HEK293 (cell line): ENCODE measurements around the gene LILRB3.

ENCODE experiments used
- CTCF ChIA-PET: fragments of 350-600 bp; formaldehyde crosslinking; extraction: SDS; loops from one replicate; lab custom pipeline; 2021; ENCODE audit warnings: antibody characterized with exemption; lab: Yijun Ruan, JAX
- POLR2A ChIA-PET: fragments of 300-600 bp; formaldehyde crosslinking; extraction: SDS; loops from one replicate; lab custom pipeline; 2020; ENCODE audit warnings: antibody characterized with exemption, inconsistent platforms; lab: Yijun Ruan, JAX
- H3K27ac ChIP-seq: fragments of 200-500 bp; sonication (Bioruptor generic); 2 replicates; pipeline ENCODE4 v1.5.1; 2014; ENCODE audit warnings: low read depth, low read length, control low read depth, inconsistent platforms; ENCODE audit errors: extremely low read depth
- H3K36me3 ChIP-seq, 2 experiments: fragments of 200-500 bp in 1 of 2; sonication (Bioruptor generic) in 1 of 2; 1 replicate in 1 of 2; 2 replicates in 1 of 2; pipeline ENCODE4 v1.5.1; 2014 to 2017; ENCODE audit warnings: inconsistent platforms in 2 of 2, low read length in 2 of 2; ENCODE audit not compliant: control insufficient read depth in 2 of 2, insufficient read depth in 1 of 2
- H3K4me1 ChIP-seq: fragments of 200-500 bp; sonication (Bioruptor generic); 2 replicates; pipeline ENCODE4 v1.5.1; 2014; ENCODE audit warnings: mild to moderate bottlenecking, low read length, inconsistent platforms; ENCODE audit not compliant: control insufficient read depth, insufficient read depth
- H3K4me3 ChIP-seq: 2 replicates; pipeline ENCODE4 v1.5.1; 2011; ENCODE audit warnings: low read depth, mild to moderate bottlenecking, control low read depth, low read length, moderate library complexity
- H3K9me3 ChIP-seq: fragments of 200-500 bp; sonication (Bioruptor generic); 2 replicates; pipeline ENCODE4 v1.5.1; 2014; ENCODE audit warnings: low read depth, low read length, inconsistent platforms; ENCODE audit not compliant: control insufficient read depth, insufficient read depth
- AEBP2 ChIP-seq: fragments of 450-650 bp; formaldehyde crosslinking; IDR thresholded peaks from 2 replicates; pipeline ENCODE4 v1.5.1; 2016; ENCODE audit warnings: missing biosample characterization, missing genetic modification characterization, borderline replicate concordance
- BCL11A ChIP-seq: fragments of 450-650 bp; formaldehyde crosslinking; IDR thresholded peaks from 2 replicates; pipeline ENCODE4 v1.5.1; 2016; ENCODE audit warnings: low read depth, missing biosample characterization, missing genetic modification characterization
- MEIS1 ChIP-seq: sonication (generic); formaldehyde crosslinking; IDR thresholded peaks from 2 replicates; pipeline ENCODE4 v1.8.1; 2022; ENCODE audit warnings: missing genetic modification reagents, mild to moderate bottlenecking, borderline replicate concordance
- RBAK ChIP-seq: fragments of 450-650 bp; formaldehyde crosslinking; IDR thresholded peaks from 2 replicates; pipeline ENCODE4 v1.5.1; 2016; ENCODE audit warnings: missing biosample characterization, missing genetic modification characterization
- ZBTB7A ChIP-seq: fragments of 450-650 bp; formaldehyde crosslinking; IDR thresholded peaks from 2 replicates; pipeline ENCODE4 v1.5.1; 2016; ENCODE audit warnings: low read depth, missing biosample characterization, missing genetic modification characterization
- ZFP37 ChIP-seq: fragments of 450-650 bp; formaldehyde crosslinking; IDR thresholded peaks from 2 replicates; pipeline ENCODE4 v1.5.1; 2016; ENCODE audit warnings: missing biosample characterization, missing genetic modification characterization
- ZNF138 ChIP-seq: fragments of 450-650 bp; formaldehyde crosslinking; IDR thresholded peaks from 2 replicates; pipeline ENCODE4 v1.5.1; 2016; ENCODE audit warnings: missing biosample characterization, missing genetic modification characterization, borderline replicate concordance
- ZNF211 ChIP-seq: fragments of 450-650 bp; formaldehyde crosslinking; IDR thresholded peaks from 2 replicates; pipeline ENCODE4 v1.5.1; 2016; ENCODE audit warnings: low read depth, missing biosample characterization, missing genetic modification characterization
- ZNF221 ChIP-seq: fragments of 450-650 bp; formaldehyde crosslinking; IDR thresholded peaks from 2 replicates; pipeline ENCODE4 v1.5.1; 2017; ENCODE audit warnings: missing biosample characterization, missing genetic modification characterization, borderline replicate concordance
- ZNF280C ChIP-seq: fragments of 450-650 bp; formaldehyde crosslinking; IDR thresholded peaks from 2 replicates; pipeline ENCODE4 v1.5.1; 2016; ENCODE audit warnings: missing biosample characterization, missing genetic modification characterization
- ZNF335 ChIP-seq: fragments of 450-650 bp; formaldehyde crosslinking; conservative IDR thresholded peaks from 2 replicates; pipeline ENCODE4 v1.5.1; 2016; ENCODE audit warnings: missing biosample characterization, missing genetic modification characterization
- ZNF521 ChIP-seq: fragments of 450-650 bp; formaldehyde crosslinking; IDR thresholded peaks from 2 replicates; pipeline ENCODE4 v1.5.1; 2017; ENCODE audit warnings: missing biosample characterization, mild to moderate bottlenecking, missing genetic modification characterization
- ZNF561 ChIP-seq: fragments of 450-650 bp; IDR thresholded peaks from 2 replicates; pipeline ENCODE4 v1.5.1; 2018; ENCODE audit warnings: missing biosample characterization, missing genetic modification characterization, borderline replicate concordance
- ZNF571 ChIP-seq: fragments of 450-650 bp; formaldehyde crosslinking; IDR thresholded peaks from 2 replicates; pipeline ENCODE4 v1.5.0; 2017; ENCODE audit warnings: missing biosample characterization, missing genetic modification characterization
- ZNF621 ChIP-seq: fragments of 450-650 bp; formaldehyde crosslinking; IDR thresholded peaks from 2 replicates; pipeline ENCODE4 v1.5.1; 2017; ENCODE audit warnings: missing biosample characterization, missing genetic modification characterization
- ZNF639 ChIP-seq: fragments of 450-650 bp; formaldehyde crosslinking; IDR thresholded peaks from 2 replicates; pipeline ENCODE4 v1.5.1; 2016; ENCODE audit warnings: missing biosample characterization, missing genetic modification characterization
- ZNF747 ChIP-seq: fragments of 450-650 bp; formaldehyde crosslinking; IDR thresholded peaks from 2 replicates; pipeline ENCODE4 v1.5.1; 2016; ENCODE audit warnings: missing biosample characterization, missing genetic modification characterization
- ZNF76 ChIP-seq: fragments of 450-650 bp; formaldehyde crosslinking; IDR thresholded peaks from 2 replicates; pipeline ENCODE4; 2016; ENCODE audit warnings: low read depth, missing biosample characterization, missing genetic modification characterization, borderline replicate concordance
- ZSCAN16 ChIP-seq: fragments of 450-650 bp; formaldehyde crosslinking; IDR thresholded peaks from 2 replicates; pipeline ENCODE4 v1.5.1; 2016; ENCODE audit warnings: missing biosample characterization, missing genetic modification characterization
- TF ChIP-seq, protein P1 (sequence below): fragments of 450-650 bp; formaldehyde crosslinking; IDR thresholded peaks from 2 replicates; pipeline ENCODE4 v1.5.1; 2016; ENCODE audit warnings: missing biosample characterization, missing genetic modification characterization

Gene LILRB3

GRCh38 chr19:54197121-54197520 is 25.7 kb downstream of the LILRB3 start (continued):
- TF ChIP-seq, protein P1, sequence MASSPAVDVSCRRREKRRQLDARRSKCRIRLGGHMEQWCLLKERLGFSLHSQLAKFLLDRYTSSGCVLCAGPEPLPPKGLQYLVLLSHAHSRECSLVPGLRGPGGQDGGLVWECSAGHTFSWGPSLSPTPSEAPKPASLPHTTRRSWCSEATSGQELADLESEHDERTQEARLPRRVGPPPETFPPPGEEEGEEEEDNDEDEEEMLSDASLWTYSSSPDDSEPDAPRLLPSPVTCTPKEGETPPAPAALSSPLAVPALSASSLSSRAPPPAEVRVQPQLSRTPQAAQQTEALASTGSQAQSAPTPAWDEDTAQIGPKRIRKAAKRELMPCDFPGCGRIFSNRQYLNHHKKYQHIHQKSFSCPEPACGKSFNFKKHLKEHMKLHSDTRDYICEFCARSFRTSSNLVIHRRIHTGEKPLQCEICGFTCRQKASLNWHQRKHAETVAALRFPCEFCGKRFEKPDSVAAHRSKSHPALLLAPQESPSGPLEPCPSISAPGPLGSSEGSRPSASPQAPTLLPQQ (tag by site-specific recombination), result no peak
- TF ChIP-seq ZNF571 (tag by site-specific recombination) (no peak), ZNF221 (tag by site-specific recombination) (no peak), AEBP2 (tag by site-specific recombination) (no peak)

- Histone ChIP-seq H3K9me3 (no peaks in the 10 kb centered on the region), H3K4me3 (no peak overlapping the region)
- POLR2A ChIA-PET, result no interaction called here
- TF ChIP-seq ZNF76 (tag by site-specific recombination), result no peak
- TF ChIP-seq ZNF280C (tag by site-specific recombination), result no peak
- TF ChIP-seq ZNF621 (tag by site-specific recombination), result no peak
- no peak for TF ChIP-seq ZSCAN16 (tag by site-specific recombination)
- no peak for TF ChIP-seq MEIS1 (CRISPR knock-in tag)
- no peak for TF ChIP-seq ZNF571 (tag by site-specific recombination)
- no peak for TF ChIP-seq ZBTB7A (tag by site-specific recombination)
- no peak for TF ChIP-seq ZNF335 (tag by site-specific recombination)
- TF ChIP-seq RBAK (tag by site-specific recombination), result no peak
- TF ChIP-seq ZFP37 (tag by site-specific recombination), result no peak
- no peak for TF ChIP-seq ZNF211 (tag by site-specific recombination)
- TF ChIP-seq ZNF747 (tag by site-specific recombination), result no peak
- no peak for TF ChIP-seq ZNF639 (tag by site-specific recombination)
- TF ChIP-seq ZNF521, result no peak
- no peak for TF ChIP-seq BCL11A
- no peak for TF ChIP-seq ZNF561 (tag by site-specific recombination)
- TF ChIP-seq ZNF138 (tag by site-specific recombination), result no peak
- TF ChIP-seq, all 188 proteins: peak for 0
- Histone ChIP-seq H3K27ac (no peak overlapping the region), H3K4me1 (peaks cover 6% of the 10 kb centered on the region; the same call in 1 of the 2 replicates), H3K36me3 (peaks cover 32 to 45% of the 10 kb centered on the region in 2 experiments)
- CTCF ChIA-PET, result interaction anchor here (0.6 to 1.4 kb wide), 2 partner anchors 9 to 337 kb away, joined by 4 read pairs; no protein-coding TSS in a partner anchor
Observed at GRCh38 chr19:54196536-54196935, 26.3 kb downstream of the LILRB3 start.
